Testis (tissue), 2 donors: ENCODE results near the gene NAV3.

Experiments
- POLR2A ChIP-seq: fragments of 450-650 bp; IDR thresholded peaks from one replicate; pipeline ENCODE4 v1.6.1; 2017; ENCODE audit warnings: antibody characterized with exemption, mild to moderate bottlenecking, moderate library complexity
- TF ChIP-seq, protein P1 (sequence below), 3 experiments: fragments of 450-650 bp in 2 of 3; fragments of 200-600 bp in 1 of 3; sonication (generic) in 1 of 3; IDR thresholded peaks; one replicate each; pipeline ENCODE4 v1.5.1; 2016 to 2019; ENCODE audit warnings: antibody characterized with exemption in 3 of 3, mild to moderate bottlenecking in 2 of 3, moderate library complexity in 1 of 3

DNA sequence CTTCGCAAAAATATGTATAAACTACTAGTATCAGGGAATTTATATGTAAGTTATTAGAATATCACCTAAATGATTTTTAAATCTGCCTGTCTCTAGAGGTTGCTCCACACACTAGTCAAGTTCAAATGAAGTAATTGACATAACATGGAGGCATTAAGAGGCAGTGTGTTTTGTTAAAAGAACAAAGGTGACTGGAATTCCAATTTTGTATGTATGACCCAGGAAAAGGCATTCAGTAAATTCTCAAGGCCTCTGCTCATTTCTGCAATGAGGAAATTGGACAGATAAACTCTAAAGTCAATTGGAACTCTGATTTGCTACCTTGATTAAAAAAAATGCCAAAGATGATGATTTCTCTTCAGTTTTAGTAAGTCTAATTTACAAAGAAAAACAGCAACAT lies 117.1 kb downstream of the NAV3 start:
- TF ChIP-seq, protein P1, sequence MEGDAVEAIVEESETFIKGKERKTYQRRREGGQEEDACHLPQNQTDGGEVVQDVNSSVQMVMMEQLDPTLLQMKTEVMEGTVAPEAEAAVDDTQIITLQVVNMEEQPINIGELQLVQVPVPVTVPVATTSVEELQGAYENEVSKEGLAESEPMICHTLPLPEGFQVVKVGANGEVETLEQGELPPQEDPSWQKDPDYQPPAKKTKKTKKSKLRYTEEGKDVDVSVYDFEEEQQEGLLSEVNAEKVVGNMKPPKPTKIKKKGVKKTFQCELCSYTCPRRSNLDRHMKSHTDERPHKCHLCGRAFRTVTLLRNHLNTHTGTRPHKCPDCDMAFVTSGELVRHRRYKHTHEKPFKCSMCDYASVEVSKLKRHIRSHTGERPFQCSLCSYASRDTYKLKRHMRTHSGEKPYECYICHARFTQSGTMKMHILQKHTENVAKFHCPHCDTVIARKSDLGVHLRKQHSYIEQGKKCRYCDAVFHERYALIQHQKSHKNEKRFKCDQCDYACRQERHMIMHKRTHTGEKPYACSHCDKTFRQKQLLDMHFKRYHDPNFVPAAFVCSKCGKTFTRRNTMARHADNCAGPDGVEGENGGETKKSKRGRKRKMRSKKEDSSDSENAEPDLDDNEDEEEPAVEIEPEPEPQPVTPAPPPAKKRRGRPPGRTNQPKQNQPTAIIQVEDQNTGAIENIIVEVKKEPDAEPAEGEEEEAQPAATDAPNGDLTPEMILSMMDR (IDR thresholded peaks at IDR 0.05) = no peak
- TF ChIP-seq POLR2A = no peak
